Prostate gland (tissue), 2 donors: Measurements from ENCODE around the gene NYAP2.

ENCODE experiments used
- POLR2A ChIP-seq: fragments of 450-650 bp; IDR thresholded peaks from one replicate; pipeline ENCODE4 v1.6.1; 2016; ENCODE audit warnings: antibody characterized with exemption, mild to moderate bottlenecking
- POLR2AphosphoS5 ChIP-seq: sonication (generic); formaldehyde crosslinking; IDR thresholded peaks from one replicate; pipeline ENCODE4 v1.6.1; 2017; ENCODE audit warnings: antibody characterized with exemption
- TF ChIP-seq, protein P1 (sequence below), 4 experiments: fragments of 200-600 bp in 2 of 4; fragments of 450-650 bp in 2 of 4; sonication (generic) in 2 of 4; IDR thresholded peaks; 1 replicate in 3 of 4; 2 replicates in 1 of 4; pipeline ENCODE4 v1.5.1; 2016 to 2019; ENCODE audit warnings: antibody characterized with exemption in 4 of 4, mild to moderate bottlenecking in 2 of 4, moderate library complexity in 2 of 4

GRCh38 chr2:225493420-225494099 lies 94.0 kb downstream of the NYAP2 start:
- TF ChIP-seq, protein P1, sequence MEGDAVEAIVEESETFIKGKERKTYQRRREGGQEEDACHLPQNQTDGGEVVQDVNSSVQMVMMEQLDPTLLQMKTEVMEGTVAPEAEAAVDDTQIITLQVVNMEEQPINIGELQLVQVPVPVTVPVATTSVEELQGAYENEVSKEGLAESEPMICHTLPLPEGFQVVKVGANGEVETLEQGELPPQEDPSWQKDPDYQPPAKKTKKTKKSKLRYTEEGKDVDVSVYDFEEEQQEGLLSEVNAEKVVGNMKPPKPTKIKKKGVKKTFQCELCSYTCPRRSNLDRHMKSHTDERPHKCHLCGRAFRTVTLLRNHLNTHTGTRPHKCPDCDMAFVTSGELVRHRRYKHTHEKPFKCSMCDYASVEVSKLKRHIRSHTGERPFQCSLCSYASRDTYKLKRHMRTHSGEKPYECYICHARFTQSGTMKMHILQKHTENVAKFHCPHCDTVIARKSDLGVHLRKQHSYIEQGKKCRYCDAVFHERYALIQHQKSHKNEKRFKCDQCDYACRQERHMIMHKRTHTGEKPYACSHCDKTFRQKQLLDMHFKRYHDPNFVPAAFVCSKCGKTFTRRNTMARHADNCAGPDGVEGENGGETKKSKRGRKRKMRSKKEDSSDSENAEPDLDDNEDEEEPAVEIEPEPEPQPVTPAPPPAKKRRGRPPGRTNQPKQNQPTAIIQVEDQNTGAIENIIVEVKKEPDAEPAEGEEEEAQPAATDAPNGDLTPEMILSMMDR (IDR thresholded peaks at IDR 0.05), result no peak
- TF ChIP-seq POLR2AphosphoS5 (no peak), POLR2A (no peak)
